Esophagus (tissue), 2 donors: ENCODE data around the gene GMCL1. TPM values are rescaled to one million over a fixed set of nuclear protein-coding genes. Genes with fewer than 3 reads are reported as not detected.
"Not testable (repeated sequence)": the region's sequence is repeated elsewhere in the genome, so short reads cannot be mapped to it uniquely, and the experiment has no call there.

Experiments
- H3K27ac ChIP-seq, 2 donors: one replicate each; pipeline ENCODE4 v1.5.1; 2013; ENCODE audit warnings: low read depth in 2 of 2, mild to moderate bottlenecking in 2 of 2, inconsistent platforms in 1 of 2, low read length in 1 of 2, moderate library complexity in 1 of 2
- H3K27me3 ChIP-seq, 2 donors: one replicate each; pipeline ENCODE4 v1.6.1; 2013; ENCODE audit warnings: low read length in 2 of 2, control low read depth in 1 of 2, mild to moderate bottlenecking in 1 of 2; ENCODE audit not compliant: insufficient read depth in 2 of 2, control insufficient read depth in 1 of 2
- H3K36me3 ChIP-seq, 2 donors: one replicate each; pipeline ENCODE4 v1.6.1; 2013; ENCODE audit warnings: low read length in 1 of 2; ENCODE audit not compliant: control insufficient read depth in 2 of 2, insufficient read depth in 2 of 2
- H3K4me1 ChIP-seq, 2 donors: one replicate each; pipeline ENCODE4 v1.6.1; 2013; ENCODE audit warnings: low read length in 1 of 2; ENCODE audit not compliant: control insufficient read depth in 2 of 2, insufficient read depth in 2 of 2
- H3K4me3 ChIP-seq, 2 donors: one replicate each; pipeline ENCODE4 v1.5.1; 2013; ENCODE audit warnings: low read length in 2 of 2, mild to moderate bottlenecking in 2 of 2, low read depth in 1 of 2, moderate library complexity in 1 of 2
- H3K9me3 ChIP-seq, 2 donors: one replicate each; pipeline ENCODE4 v1.6.1; 2013; ENCODE audit warnings: mild to moderate bottlenecking in 2 of 2, low read depth in 1 of 2, low read length in 1 of 2, moderate library complexity in 1 of 2; ENCODE audit not compliant: control insufficient read depth in 2 of 2, insufficient read depth in 1 of 2
- WGBS, 2 donors: extraction: QIAGEN DNeasy Blood & Tissue Kit; methylation state at CpG; one replicate each; pipeline ENCODE4 v1.1.7; 2013; 5-methylcytosine and 5-hydroxymethylcytosine counted together
- polyA plus RNA-seq, 2 donors: library from polyadenylated mRNA; stranded (reverse); fragments of 200-250 nt; gene quantifications; one replicate each; pipeline ENCODE4 v1.2.3, GENCODE V29; 2013
- donor health status: healthy with polysubstance abuse.
- donor health status: Bipolar disorder and iron deficiency.

The GMCL1 gene
- polyA plus RNA-seq, 2 donors, result 3.6 to 5.7 TPM

DNA sequence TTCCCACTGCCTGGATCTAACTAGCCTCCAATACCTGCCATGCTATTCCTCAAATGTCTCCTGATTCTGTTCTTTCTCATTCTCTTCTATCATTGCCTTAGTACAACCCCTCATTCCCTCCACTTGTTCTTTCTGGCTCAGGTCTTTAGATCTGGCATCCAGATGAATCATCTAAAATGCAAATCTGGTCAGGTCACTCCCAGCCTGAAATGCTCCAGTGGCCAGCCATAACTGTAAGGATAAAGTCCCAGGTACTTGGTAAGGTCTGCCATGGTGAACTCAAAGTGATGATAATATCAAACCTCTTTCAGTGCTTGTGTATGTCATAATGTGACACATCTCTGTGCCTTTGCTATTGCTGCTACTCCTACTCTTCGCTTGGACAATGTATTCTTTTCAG is 61.4 kb downstream of the GMCL1 start:
- Histone ChIP-seq H3K4me1 (no peaks in the 10 kb centered on the region), H3K4me3 (no peak overlapping the region), H3K27me3 (no peaks in the 10 kb centered on the region), H3K36me3 (no peaks in the 10 kb centered on the region), H3K9me3 (no peaks in the 10 kb centered on the region), H3K27ac (no peak overlapping the region)
- WGBS, 2 donors, result 33 to 44% methylated on average over 1 of the region's 1 CpG

DNA sequence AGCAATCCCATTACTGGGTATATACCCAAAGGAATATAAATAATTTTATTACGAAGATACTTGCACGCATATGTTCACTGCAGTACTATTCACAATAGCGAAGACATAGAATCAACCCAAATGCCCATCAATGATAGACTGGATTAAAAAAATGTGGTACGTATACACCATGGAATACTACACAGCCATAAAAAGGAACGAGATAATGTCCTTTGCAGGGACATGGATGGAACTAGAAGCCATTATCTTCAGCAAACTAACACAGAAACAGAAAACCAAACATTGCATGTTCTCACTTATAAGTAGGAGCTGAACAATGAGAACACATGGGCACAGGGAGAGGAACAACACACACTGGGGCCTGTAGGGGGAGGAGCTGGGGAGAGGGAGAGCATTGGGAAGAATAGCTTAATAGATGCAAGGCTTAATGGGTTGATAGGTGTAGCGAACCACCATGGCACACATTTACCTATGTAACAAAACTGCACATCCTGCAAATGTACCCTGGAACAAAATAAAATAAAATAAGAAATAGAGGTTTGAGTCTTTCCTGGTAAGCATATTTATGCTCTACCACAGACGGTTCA is 63.5 kb downstream of the GMCL1 start:
- not testable (repeated sequence) for H3K36me3 ChIP-seq, H3K27ac ChIP-seq, H3K27me3 ChIP-seq, H3K9me3 ChIP-seq, H3K4me1 ChIP-seq
- 94 to 96% methylated on average over 7 of the region's 7 CpGs for WGBS, 2 donors
- peak overlapping the region in 1 of 2 donors; percentile 98 for H3K4me3 ChIP-seq

DNA sequence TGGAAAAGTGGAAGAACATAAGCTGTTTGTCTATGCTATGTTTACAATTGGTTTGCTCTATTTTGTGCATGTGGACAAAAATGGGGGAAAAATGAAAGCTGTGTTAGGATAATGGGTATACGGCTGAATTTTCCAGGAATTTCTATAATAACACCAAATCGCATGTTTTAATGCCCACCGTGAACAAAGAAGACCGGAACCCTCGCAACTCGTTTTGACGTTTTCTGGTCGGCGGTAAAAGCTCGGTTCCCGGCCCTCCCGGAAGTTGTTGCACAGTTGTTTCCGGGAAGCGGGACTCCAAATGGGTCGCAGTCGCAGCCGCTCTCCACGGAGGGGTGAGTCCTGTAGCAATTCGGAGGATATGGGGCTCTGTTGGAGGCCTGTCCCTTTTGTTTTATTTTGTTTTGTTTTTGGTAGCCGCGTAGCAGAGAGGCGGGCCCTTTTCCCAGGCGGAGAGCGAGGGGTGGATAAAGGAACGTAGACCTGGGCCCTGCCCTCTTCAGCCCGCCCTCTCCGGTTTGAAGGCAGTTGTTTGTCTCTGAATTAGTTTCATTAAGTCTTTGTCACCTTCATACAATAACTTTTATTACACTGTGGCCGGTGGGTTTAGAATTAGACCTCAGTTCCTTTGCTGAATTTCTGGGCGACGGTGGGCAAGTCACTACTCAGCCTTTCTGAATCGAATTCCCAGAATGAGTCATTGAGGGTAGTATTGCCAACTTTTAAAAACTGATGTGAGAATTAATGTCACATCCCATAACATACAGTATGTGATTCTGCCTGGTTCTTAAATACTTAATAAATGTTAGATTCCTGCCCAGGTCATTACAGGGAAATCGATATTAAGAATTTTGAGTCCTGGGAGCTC is 64.5 kb downstream of the GMCL1 start, which contains the start of gene SNRNP27:
TSS of gene SNRNP27 (plus strand) at position 273 of the 868 bp plus-strand sequence. CDS start at position 302, 29 bp downstream.
- Histone ChIP-seq H3K4me3 (peak within 1 kb of the TSS; percentile 72 to 98), H3K9me3 (no peaks in the 10 kb centered on the region), H3K27ac (peak within 1 kb of the TSS; percentile 87 to 95), H3K27me3 (no peaks in the 10 kb centered on the region), H3K36me3 (peaks cover 0 to 3% of the 10 kb centered on the region in 2 donors), H3K4me1 (no peaks in the 10 kb centered on the region)
- 0% methylated on average over 32 of the region's 32 CpGs for whole genome bisulfite sequencing, 2 donors

DNA sequence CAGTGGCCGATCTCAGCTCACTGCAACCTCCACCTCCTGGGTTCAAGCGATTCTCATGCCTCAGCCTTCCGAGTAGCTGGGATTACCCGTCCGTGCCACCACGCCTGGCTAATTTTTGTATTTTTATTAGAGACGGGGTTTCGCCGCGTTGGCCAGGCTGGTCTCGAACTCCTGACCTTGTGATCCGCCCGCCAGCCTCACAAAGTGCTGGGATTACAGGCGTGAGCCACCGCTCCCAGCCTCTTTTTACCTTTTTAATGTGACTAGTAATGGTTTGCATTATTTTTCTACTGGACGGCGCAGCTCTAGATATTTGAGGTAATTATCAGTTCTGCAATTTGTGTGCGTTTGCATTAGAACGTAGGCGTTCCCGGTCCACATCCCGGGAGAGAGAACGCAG is 65.3 kb downstream of the GMCL1 start:
- H3K9me3 ChIP-seq, H3K4me1 ChIP-seq, H3K36me3 ChIP-seq, H3K27me3 ChIP-seq: not testable (repeated sequence)
- H3K27ac ChIP-seq, result peak overlapping the region in 1 of 2 donors; percentile 49
- WGBS, 2 donors, result 26 to 36% methylated on average over 23 of the region's 23 CpGs
- H3K4me3 ChIP-seq, result peak overlapping the region; percentile 72 to 98

DNA sequence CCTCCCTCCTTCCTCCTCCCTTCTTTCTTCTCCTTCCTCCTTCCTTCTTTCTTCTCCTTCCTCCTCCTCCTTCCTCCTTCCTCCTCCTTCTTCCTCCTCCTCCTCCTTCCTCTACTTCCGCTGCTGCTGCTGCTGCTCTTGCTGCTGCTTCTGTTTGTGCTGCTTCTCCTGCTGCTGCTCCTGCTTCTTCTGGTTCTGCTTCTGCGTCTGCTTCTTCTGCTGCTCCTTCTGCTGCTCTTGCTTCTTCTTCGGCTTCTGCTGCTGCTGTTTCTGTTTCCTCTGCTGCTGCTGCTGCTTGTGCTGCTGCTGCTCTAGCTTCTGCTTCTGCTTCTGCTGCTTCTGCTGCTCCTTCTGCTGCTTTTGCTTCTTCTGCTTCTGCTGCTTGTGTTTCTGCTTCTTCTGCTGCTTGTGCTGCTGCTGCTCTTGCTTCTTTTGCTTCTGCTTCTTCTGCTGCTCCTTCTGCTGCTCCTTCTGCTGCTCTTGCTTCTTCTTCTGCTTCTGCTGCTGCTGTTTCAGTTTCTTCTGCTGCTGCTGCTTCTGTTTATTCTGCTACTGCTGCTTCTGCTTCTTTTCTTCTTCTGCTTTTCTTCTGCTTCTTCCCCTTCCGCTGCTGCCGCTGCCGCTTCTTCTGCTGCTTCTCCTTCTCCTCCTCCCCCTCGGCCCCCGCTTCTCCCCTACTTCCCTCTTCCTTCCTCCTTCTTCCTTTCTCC is 72.9 kb downstream of the GMCL1 start:
- peak overlapping the region in 1 of 2 donors; percentile 42 for H3K27ac ChIP-seq
- no peaks in the 10 kb centered on the region for H3K4me1 ChIP-seq
- peaks cover 5 to 14% of the 10 kb centered on the region in 2 donors for H3K36me3 ChIP-seq
- H3K27me3 ChIP-seq, result no peaks in the 10 kb centered on the region
- no peak overlapping the region for H3K4me3 ChIP-seq
- 60 to 70% methylated on average over 8 of the region's 8 CpGs for WGBS, 2 donors
- no peaks in the 10 kb centered on the region for H3K9me3 ChIP-seq

DNA sequence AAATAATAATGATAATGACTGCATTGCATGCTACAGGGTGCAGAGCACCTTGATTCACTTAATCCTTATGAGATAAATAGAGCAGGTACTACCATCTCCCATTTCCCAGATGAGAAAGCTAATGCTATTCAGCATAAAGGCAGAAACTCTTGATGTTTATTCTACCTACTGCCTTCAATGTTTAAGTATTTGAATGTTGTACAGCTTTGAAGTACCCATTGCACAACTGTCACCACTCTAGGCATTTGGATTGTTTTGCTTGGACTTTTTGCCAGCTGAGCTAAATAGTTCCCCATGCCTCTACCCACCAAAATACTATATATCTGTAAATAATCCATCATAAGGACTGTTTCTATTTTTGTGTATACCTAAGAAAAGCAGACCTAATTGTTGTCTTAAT is 77.8 kb downstream of the GMCL1 start:
- H3K4me3 ChIP-seq, result no peak overlapping the region
- no peaks in the 10 kb centered on the region for H3K4me1 ChIP-seq
- H3K27me3 ChIP-seq, result no peaks in the 10 kb centered on the region
- H3K36me3 ChIP-seq, result peaks cover 5 to 6% of the 10 kb centered on the region in 2 donors
- no peak overlapping the region for H3K27ac ChIP-seq
- no peaks in the 10 kb centered on the region for H3K9me3 ChIP-seq

DNA sequence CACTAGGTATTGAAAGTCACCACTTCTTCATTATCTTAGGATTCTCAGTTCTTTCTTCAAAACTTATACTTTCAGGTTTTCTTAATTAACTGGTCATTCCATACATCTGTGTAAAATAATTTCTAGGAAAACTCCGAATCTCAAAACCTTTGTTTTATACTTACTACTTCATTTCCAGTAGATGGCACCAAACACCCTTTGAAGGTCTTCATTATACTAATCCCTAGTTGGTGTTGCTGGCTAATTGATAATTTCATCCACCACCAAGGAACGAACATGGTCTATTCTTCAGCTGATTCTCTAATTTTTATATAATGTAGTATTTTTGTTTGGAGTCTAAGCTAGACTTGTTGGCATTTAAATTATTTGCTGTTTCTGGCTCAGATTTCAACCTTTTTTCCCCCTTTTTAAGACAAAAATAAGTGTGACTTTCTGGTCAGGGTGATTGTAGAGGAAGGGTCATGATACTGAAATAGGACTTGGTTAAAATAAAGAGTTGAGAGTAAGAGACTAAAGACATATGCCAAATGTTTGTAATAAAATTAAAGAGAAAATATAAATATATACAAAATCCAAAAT is 82.6 kb downstream of the GMCL1 start:
- WGBS, 2 donors, result 4% methylated on average over 2 of the region's 2 CpGs
- Histone ChIP-seq H3K4me1 (no peaks in the 10 kb centered on the region), H3K27me3 (no peaks in the 10 kb centered on the region), H3K36me3 (peaks cover under 1 to 5% of the 10 kb centered on the region in 2 donors), H3K27ac (no peak overlapping the region), H3K9me3 (no peaks in the 10 kb centered on the region), H3K4me3 (no peak overlapping the region)

DNA sequence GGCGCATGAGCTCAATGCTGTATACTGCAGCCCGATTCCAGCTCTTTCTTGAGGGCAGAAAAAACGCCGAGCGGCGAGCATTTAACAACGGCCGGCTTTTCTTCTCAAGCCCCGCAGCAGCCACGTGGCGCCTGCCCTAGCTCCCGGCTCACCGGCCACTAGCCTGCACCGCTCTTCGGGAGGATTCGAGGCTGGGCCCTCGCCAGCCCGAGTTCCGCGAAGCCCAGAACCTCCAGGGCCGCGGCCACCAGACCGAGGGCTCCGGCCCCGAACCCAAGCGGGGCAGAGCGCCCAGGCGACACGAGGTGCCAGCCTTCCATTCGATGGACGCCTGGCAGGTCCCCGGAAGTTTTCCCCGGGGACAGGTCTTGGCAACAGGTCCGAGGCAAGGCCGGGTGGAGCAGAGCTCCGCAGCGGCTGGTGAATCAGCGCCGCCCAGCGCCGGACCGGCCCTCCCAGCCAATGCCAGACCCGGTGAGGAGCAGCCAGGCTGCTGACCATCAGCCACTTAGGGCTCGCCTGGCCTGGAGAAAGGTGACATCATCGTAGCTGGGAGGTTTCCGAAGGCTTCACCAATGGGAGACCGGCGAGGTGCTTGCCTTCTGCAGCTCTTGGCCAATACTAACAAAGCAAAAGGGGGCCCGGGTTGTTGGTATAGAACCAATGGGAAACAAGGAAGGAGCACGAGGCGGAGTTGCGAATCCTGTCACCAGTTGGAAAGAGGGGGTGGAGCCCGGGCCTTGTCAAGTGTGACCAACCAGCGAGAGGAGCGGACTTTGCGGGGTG is 84.9 kb downstream of the GMCL1 start:
- 0% methylated on average over 56 of the region's 56 CpGs for WGBS, 2 donors
- Histone ChIP-seq H3K27ac (peak overlapping the region; percentile 98 to 99), H3K4me1 (no peaks in the 10 kb centered on the region), H3K4me3 (peak overlapping the region; percentile 62 to 71), H3K9me3 (no peaks in the 10 kb centered on the region), H3K27me3 (no peaks in the 10 kb centered on the region), H3K36me3 (no peaks in the 10 kb centered on the region)
